NCI-H526 treated with DMSO at 0.1 percent for 48 hours (cell line): ENCODE data around the gene KLRC3.
"Not testable (repeated sequence)": the region's sequence is repeated elsewhere in the genome, so short reads cannot be mapped to it uniquely, and the experiment has no call there.

Source experiments
- DNase-seq: peaks from one replicate; lab custom pipeline; 2025; lab: John Stamatoyannopoulos, UW

KLRC3 gene

GRCh38 chr12:10400829-10401228 is 19.6 kb downstream of the KLRC3 start:
- no peak for DNase-seq

- no peak for DNase-seq
These were observed 22.2 kb downstream of the KLRC3 start for GRCh38 chr12:10398168-10398567.

- no peak for DNase-seq
These were observed 23.1 kb downstream of the KLRC3 start for GRCh38 chr12:10397296-10397695.

- not testable (repeated sequence) for DNase-seq
These were observed 24.2 kb downstream of the KLRC3 start for GRCh38 chr12:10396176-10396575.

GRCh38 chr12:10395390-10395998 is 24.9 kb downstream of the KLRC3 start:
- DNase-seq = peak; percentile 51

- DNase-seq = not testable (repeated sequence)
These were observed 25.8 kb downstream of the KLRC3 start for GRCh38 chr12:10394531-10395152.

GRCh38 chr12:10393291-10393690 is 27.1 kb downstream of the KLRC3 start:
- DNase-seq = no peak

- no peak for DNase-seq
These were observed 27.9 kb downstream of the KLRC3 start for GRCh38 chr12:10392394-10392930.

GRCh38 chr12:10390991-10391390 is 29.4 kb downstream of the KLRC3 start:
- DNase-seq = not testable (repeated sequence)

GRCh38 chr12:10389904-10390303 is 30.5 kb downstream of the KLRC3 start, which contains the start of gene KLRK1:
Gene KLRK1, minus strand, starts transcription at chr12:10390041. Its CDS starts 1,231 bp downstream, at chr12:10388810.
- no peak for DNase-seq

- no peak for DNase-seq
These were observed 31.6 kb downstream of the KLRC3 start for GRCh38 chr12:10388624-10389413.

GRCh38 chr12:10387498-10387897 is 32.9 kb downstream of the KLRC3 start:
- DNase-seq = not testable (repeated sequence)

- DNase-seq = no peak
These were observed 33.5 kb downstream of the KLRC3 start for GRCh38 chr12:10386857-10387256.

GRCh38 chr12:10385166-10385613 is 35.2 kb downstream of the KLRC3 start:
- no peak for DNase-seq

GRCh38 chr12:10384191-10384590 is 36.2 kb downstream of the KLRC3 start:
- DNase-seq = no peak

GRCh38 chr12:10381928-10382628 is 38.3 kb downstream of the KLRC3 start:
- no peak for DNase-seq

- DNase-seq = not testable (repeated sequence)
These were observed 41.7 kb downstream of the KLRC3 start for GRCh38 chr12:10378737-10379136.

GRCh38 chr12:10374624-10375018 is 45.8 kb downstream of the KLRC3 start:
- DNase-seq = no peak

- DNase-seq = no peak
These were observed 47.8 kb downstream of the KLRC3 start for GRCh38 chr12:10372559-10372958.

GRCh38 chr12:10371893-10372535 is 48.4 kb downstream of the KLRC3 start:
- not testable (repeated sequence) for DNase-seq
